SK-N-SH treated with all-trans-retinoic acid at 6 μM for 48 hours (cell line): ENCODE results near the gene MRI1.

ENCODE experiments used
- RARB ChIP-seq: fragments of 250-450 bp; sonication (Bioruptor Pico); IDR thresholded peaks from 2 replicates; pipeline ENCODE4 v1.8.0; 2021; ENCODE audit warnings: mild to moderate bottlenecking, moderate library complexity
- SNAI2 ChIP-seq: fragments of 250-450 bp; sonication (Bioruptor Pico); IDR thresholded peaks from 2 replicates; pipeline ENCODE4 v1.5.0; 2020; ENCODE audit warnings: mild to moderate bottlenecking, moderate library complexity
- TOX ChIP-seq: fragments of 250-450 bp; sonication (Bioruptor Pico); IDR thresholded peaks from 2 replicates; pipeline ENCODE4 v1.8.0; 2021; ENCODE audit warnings: mild to moderate bottlenecking, moderate library complexity, borderline replicate concordance
- ZNF70 ChIP-seq: fragments of 450-650 bp; formaldehyde crosslinking; IDR thresholded peaks from 2 replicates; pipeline ENCODE4 v1.5.0; 2020; ENCODE audit warnings: mild to moderate bottlenecking, moderate library complexity
- ZNF8 ChIP-seq: fragments of 450-650 bp; formaldehyde crosslinking; IDR thresholded peaks from 2 replicates; pipeline ENCODE4 v1.5.0; 2020; ENCODE audit warnings: mild to moderate bottlenecking, moderate library complexity
- TF ChIP-seq, protein P1 (sequence below): fragments of 250-450 bp; sonication (Bioruptor Pico); IDR thresholded peaks from 2 replicates; pipeline ENCODE4 v1.8.0; 2020; ENCODE audit warnings: mild to moderate bottlenecking, moderate library complexity, borderline replicate concordance

DNA sequence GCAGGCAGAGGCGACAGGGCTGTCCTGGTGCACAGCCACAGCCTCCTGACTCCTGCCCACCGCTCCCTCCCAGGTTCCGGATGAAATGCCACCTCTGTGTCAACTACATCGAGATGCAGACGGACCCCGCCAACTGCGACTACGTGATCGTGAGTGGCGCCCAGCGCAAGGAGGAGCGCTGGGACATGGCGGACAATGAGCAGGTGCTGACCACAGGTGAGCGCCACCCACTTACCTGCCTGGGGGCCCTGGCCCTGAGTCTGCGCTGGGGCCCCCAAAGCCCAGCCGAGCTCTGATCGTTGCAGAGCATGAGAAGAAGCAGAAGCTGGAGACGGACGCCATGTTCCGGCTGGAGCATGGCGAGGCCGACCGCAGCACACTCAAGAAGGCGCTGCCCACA, 5.5 kb upstream of the MRI1 start:
- TF ChIP-seq SNAI2 (CRISPR knock-in tag) (no peak), ZNF8 (CRISPR knock-in tag) (no peak), ZNF70 (no peak), RARB (no peak), TOX (CRISPR knock-in tag) (no peak)
- TF ChIP-seq, protein P1, sequence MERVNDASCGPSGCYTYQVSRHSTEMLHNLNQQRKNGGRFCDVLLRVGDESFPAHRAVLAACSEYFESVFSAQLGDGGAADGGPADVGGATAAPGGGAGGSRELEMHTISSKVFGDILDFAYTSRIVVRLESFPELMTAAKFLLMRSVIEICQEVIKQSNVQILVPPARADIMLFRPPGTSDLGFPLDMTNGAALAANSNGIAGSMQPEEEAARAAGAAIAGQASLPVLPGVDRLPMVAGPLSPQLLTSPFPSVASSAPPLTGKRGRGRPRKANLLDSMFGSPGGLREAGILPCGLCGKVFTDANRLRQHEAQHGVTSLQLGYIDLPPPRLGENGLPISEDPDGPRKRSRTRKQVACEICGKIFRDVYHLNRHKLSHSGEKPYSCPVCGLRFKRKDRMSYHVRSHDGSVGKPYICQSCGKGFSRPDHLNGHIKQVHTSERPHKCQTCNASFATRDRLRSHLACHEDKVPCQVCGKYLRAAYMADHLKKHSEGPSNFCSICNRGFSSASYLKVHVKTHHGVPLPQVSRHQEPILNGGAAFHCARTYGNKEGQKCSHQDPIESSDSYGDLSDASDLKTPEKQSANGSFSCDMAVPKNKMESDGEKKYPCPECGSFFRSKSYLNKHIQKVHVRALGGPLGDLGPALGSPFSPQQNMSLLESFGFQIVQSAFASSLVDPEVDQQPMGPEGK (CRISPR knock-in tag): no peak
